Activated T-helper 2 cell treated with anti-CD3 and anti-CD28 coated beads, Interferon-gamma antibody, Interleukin-2, Interleukin-4, amounts not matched to agents 10 μg/mL and 5 μg/mL and 100 μg/mL, durations not matched to agents 14 hours and 24 hours and 36 hours (primary cell): ENCODE measurements around the gene LMO7. TPM values are rescaled to one million over a fixed set of nuclear protein-coding genes. Genes with fewer than 3 reads are reported as not detected.
"Not testable (repeated sequence)": the region's sequence is repeated elsewhere in the genome, so short reads cannot be mapped to it uniquely, and the experiment has no call there.

Source experiments
- DNase-seq: peaks from one replicate; pipeline ENCODE4 v3.0.0; 2021; ENCODE audit warnings: low spot score
- H3K27ac Mint-ChIP-seq: one replicate; pipeline ENCODE4 v1.8.0; 2021; ENCODE audit warnings: mixed read lengths
- H3K27me3 Mint-ChIP-seq: one replicate; pipeline ENCODE4 v1.8.0; 2021; ENCODE audit warnings: low read depth, mixed read lengths
- H3K36me3 Mint-ChIP-seq: one replicate; pipeline ENCODE4 v1.8.0; 2021; ENCODE audit warnings: low read depth, mixed read lengths
- H3K4me1 Mint-ChIP-seq: one replicate; pipeline ENCODE4 v1.8.0; 2021; ENCODE audit warnings: low read depth, mixed read lengths
- H3K4me3 Mint-ChIP-seq: one replicate; pipeline ENCODE4 v1.8.0; 2021; ENCODE audit warnings: low read depth, mild to moderate bottlenecking, moderate library complexity, mixed read lengths
- H3K9me3 Mint-ChIP-seq: one replicate; pipeline ENCODE4 v1.8.0; 2021; ENCODE audit warnings: mixed read lengths
- intact Hi-C: fragments of 100-400 bp; cut with micrococcal nuclease; formaldehyde crosslinking; loops from one replicate; pipeline ENCODE4 v1.15.1; 2023
- total RNA-seq: library from RNA; stranded (reverse); gene quantifications from 2 replicates; pipeline ENCODE4 v1.2.3, GENCODE V29; 2022

Gene LMO7
- total RNA-seq, 1 donor from 2014 or later: 6.9 TPM

DNA sequence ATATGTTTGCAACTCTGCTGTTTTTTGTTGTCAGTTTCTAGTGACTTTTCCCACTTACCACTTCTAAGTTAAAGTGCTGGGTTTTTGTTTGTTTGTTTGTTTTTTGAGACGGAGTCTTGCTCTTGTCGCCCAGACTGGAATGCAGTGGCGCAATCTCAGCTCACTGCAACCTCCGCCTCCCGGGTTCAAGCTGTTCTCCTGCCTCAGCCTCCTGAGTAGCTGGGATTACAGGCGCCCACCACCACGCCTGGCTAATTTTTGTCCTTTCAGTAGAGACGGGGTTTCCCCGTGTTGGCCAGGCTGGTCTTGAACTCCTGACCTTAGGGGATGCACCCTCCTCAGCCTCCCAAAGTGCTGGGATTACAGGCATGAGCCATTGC lies 157.0 kb downstream of the LMO7 start:
- H3K27ac Mint-ChIP-seq, intact Hi-C loops, H3K4me3 Mint-ChIP-seq, H3K9me3 Mint-ChIP-seq, H3K27me3 Mint-ChIP-seq, DNase-seq: not testable (repeated sequence)
- peaks cover 24% of the 10 kb centered on the region for H3K36me3 Mint-ChIP-seq
- H3K4me1 Mint-ChIP-seq: peaks cover 13% of the 10 kb centered on the region

DNA sequence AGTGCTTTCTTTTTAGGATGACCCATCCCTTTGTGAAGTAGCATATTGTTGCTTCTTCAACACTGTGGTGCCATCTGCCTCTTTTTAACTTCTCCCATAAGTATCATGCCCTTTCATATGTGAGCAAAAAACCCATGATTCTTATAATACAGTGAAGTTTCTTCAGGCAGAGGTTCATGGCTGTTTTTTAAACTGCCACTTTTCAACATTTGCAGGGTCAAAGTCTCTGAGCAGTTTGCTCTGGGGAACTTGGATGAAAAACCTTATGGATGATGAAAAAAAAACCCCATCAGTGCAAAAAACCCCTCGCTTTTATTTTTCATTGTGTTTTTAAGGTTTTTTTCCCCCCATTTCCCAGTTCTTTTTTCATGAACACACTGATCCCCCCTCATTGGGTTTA lies 158.5 kb downstream of the LMO7 start:
- intact Hi-C loops: no loop called here
- Mint-ChIP-seq H3K9me3 (peaks cover 5% of the 10 kb centered on the region), H3K4me3 (no peak overlapping the region), H3K27ac (no peak overlapping the region), H3K36me3 (peaks cover 26% of the 10 kb centered on the region), H3K4me1 (peaks cover 25% of the 10 kb centered on the region), H3K27me3 (no peaks in the 10 kb centered on the region)
- DNase-seq: no peak

DNA sequence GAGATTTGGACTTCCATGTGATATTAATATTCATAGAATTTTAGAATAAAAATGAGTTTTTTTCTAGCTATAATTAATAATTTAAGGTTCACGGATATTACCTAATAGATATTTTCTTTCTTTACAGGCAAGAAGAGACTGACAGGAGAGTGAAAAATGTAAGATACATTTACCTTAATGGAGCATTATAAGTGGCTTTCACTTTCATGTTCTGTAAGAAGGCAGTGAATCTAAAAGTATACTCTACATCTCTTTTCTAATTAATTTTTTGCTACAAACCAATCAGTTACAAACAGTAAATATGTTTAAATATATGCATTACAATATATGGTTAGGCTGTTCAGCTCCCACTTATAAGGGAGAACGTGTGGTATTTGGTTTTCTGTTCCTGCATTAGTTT lies 159.1 kb downstream of the LMO7 start:
- intact Hi-C loops: no loop called here
- no peak for DNase-seq

DNA sequence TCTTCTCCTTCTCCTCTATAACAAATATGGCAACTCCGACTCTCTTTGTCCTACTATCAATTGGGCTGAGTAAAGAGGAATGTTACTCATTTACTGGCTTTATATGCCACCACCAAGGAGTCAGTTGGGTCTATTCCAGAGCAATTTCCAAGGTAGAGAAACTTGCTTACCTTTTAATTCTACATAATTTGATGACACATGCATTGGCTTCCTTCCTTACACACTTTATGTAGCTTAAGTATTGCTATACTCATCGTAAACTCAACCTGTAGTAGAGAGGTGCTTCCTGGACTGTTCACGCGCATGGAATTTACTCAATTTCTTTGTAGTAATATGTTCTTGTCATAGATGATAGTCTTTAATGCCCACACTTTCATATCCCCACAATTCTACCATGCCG lies 160.7 kb downstream of the LMO7 start:
- no peak for DNase-seq
- intact Hi-C loops: no loop called here
- Mint-ChIP-seq H3K4me3 (no peak overlapping the region), H3K9me3 (peaks cover 5% of the 10 kb centered on the region), H3K4me1 (peaks cover 38% of the 10 kb centered on the region), H3K27me3 (no peaks in the 10 kb centered on the region), H3K27ac (no peak overlapping the region), H3K36me3 (peaks cover 29% of the 10 kb centered on the region)

More for the DNA sequence above, 159.1 kb downstream of the LMO7 start:
- H3K27ac Mint-ChIP-seq: no peak overlapping the region
- no peak overlapping the region for H3K4me3 Mint-ChIP-seq
- peaks cover 30% of the 10 kb centered on the region for H3K4me1 Mint-ChIP-seq
- peaks cover 29% of the 10 kb centered on the region for H3K36me3 Mint-ChIP-seq
- no peaks in the 10 kb centered on the region for H3K27me3 Mint-ChIP-seq
- H3K9me3 Mint-ChIP-seq: peaks cover 5% of the 10 kb centered on the region

DNA sequence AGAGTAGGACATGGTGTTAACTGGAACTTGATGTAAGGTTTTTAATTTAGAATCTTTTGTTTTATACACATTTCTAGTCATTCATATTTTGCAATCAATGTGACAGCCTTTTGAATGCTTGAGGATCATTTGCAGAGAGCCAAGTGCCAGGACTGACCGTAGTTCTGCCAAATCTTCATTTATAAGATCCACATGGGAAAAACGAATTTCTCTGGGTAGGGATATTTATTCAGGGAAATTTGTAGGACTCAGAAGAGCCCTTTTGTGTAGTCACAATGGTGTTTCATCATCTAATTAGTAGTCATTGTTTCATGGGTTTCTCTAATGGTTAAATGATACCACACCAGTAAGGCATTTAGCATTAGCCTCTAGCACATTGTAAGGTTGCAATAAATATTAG lies 161.1 kb downstream of the LMO7 start:
- intact Hi-C loops: no loop called here
- Mint-ChIP-seq H3K36me3 (peaks cover 29% of the 10 kb centered on the region), H3K4me3 (no peak overlapping the region), H3K27me3 (no peaks in the 10 kb centered on the region), H3K27ac (no peak overlapping the region), H3K4me1 (peaks cover 41% of the 10 kb centered on the region), H3K9me3 (peaks cover 5% of the 10 kb centered on the region)
- DNase-seq: no peak

DNA sequence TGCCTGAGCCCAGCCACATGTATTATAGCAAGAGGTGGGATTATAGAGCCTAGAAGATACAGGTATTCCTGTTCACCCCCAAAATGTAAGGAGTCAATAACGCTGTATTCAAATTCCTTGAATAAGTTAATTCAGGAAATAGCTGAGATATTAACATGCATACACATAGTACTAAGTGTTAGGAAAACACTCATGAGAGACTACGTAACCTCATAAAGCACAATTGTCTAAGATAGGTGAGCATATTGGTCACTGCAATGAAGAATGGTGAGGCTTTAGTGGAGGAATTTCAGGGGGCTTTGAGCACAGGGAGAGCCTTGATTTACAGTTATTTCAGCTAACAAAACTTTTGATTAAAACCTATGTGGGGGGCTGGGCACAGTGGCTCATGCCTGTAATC lies 161.6 kb downstream of the LMO7 start:
- intact Hi-C loops: loop anchor here (1.0 to 2.0 kb wide), 2 partner anchors 35 to 77 kb away; no protein-coding TSS in a partner anchor
- Mint-ChIP-seq H3K9me3 (peaks cover 5% of the 10 kb centered on the region), H3K4me1 (peaks cover 45% of the 10 kb centered on the region), H3K36me3 (peaks cover 29% of the 10 kb centered on the region), H3K27ac (peak overlapping the region; percentile 69), H3K27me3 (no peaks in the 10 kb centered on the region), H3K4me3 (no peak overlapping the region)
- DNase-seq: no peak

DNA sequence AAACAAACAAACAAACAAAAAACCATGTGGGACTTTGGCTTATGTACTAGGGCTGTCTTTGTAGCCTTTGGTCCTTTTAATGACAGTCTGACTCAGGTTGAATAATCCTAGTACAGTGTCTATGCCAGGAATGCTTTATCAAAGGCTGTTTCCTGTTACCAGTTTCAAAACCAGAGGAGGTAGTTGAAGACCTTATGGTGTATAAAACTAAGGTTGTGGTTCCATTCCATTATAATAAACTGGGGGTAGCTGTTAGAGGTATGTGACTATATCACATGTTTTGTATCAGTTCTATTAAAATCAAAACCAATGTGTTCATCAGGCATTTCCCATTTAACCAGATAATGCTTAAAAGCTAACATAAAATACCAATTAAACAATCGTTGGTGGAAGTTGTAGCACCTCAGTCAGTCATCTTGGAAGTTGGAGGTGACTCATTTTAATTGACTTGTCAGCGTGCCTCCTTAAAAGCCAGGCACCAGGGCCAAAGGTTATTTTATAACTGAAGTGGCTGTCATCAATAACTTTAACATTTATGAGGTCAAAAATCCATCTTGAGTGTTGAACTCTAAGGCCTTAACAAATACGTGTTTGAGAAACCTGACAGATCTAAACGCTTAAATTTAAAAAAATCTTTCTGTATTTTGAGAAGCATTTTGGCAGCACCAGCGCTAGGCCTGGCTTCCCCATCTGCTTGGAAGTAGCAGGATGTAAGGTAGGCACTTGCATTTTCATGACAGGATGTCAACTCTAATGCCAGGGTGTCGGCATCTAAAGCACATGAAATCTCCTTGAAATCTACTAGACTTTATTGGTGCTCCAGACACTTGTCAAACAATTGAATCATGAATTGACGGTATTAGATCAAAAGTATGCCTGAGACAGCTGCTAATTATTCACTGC lies 162.5 kb downstream of the LMO7 start:
- Mint-ChIP-seq H3K4me1 (peaks cover 54% of the 10 kb centered on the region), H3K27ac (peak overlapping the region; percentile 69), H3K9me3 (peaks cover 5% of the 10 kb centered on the region), H3K4me3 (no peak overlapping the region), H3K27me3 (no peaks in the 10 kb centered on the region), H3K36me3 (peaks cover 33% of the 10 kb centered on the region)
- intact Hi-C loops: loop anchor here (1.0 to 2.0 kb wide), 2 partner anchors 36 to 76 kb away; no protein-coding TSS in a partner anchor
- no peak for DNase-seq

DNA sequence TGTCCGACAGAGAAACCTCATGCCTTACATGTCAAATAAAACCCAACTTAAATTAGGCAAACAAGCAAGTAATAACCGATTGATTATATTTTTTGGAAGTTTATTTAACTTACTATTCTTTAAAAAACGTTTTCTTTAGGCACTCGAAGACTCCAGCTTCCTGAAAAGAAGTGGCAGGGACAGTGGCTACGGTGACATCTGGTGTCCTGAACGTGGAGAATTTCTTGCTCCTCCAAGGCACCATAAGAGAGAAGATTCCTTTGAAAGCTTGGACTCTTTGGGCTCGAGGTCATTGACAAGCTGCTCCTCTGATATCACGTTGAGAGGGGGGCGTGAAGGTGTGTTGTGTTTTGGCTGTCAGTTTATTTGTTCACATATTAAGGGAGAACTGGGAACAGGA lies 164.4 kb downstream of the LMO7 start:
- no peak overlapping the region for H3K27ac Mint-ChIP-seq
- intact Hi-C loops: loop anchor here (2.0 to 5.0 kb wide), 2 partner anchors 86 to 103 kb away; no protein-coding TSS in a partner anchor

DNA sequence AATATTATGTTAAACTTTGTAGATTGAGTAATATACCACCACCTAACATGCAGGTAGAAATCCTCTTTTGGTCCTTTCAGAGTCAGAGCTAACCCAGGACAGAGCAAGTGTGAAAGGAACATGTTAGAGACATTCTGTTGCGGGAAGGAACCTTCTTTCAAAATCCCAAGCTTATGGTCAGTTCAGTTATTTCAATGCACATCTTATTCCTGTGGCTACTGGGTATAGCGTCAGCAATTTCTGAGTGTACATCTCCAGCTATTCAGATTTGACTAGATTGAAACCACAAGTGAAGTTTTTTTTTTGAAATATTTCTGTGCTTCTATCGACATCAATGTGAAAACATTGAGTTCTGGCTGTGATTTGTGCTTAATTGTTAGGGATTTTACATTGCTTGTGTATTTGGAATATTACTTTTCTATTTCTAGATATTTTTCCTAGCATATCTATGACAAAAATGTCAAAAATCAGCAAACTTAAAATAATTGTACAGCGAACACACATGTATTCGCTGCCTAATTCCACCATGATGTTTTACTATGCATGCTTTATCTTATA lies 165.3 kb downstream of the LMO7 start:
- Mint-ChIP-seq H3K9me3 (no peaks in the 10 kb centered on the region), H3K27me3 (no peaks in the 10 kb centered on the region), H3K27ac (no peak overlapping the region), H3K4me1 (peaks cover 54% of the 10 kb centered on the region), H3K36me3 (peaks cover 23% of the 10 kb centered on the region), H3K4me3 (no peak overlapping the region)
- intact Hi-C loops: loop anchor here (2.0 to 5.0 kb wide), 2 partner anchors 87 to 104 kb away; no protein-coding TSS in a partner anchor
- no peak for DNase-seq

More for the DNA sequence above, 164.4 kb downstream of the LMO7 start:
- Mint-ChIP-seq H3K27me3 (no peaks in the 10 kb centered on the region), H3K4me3 (no peak overlapping the region), H3K4me1 (peaks cover 55% of the 10 kb centered on the region), H3K36me3 (peaks cover 26% of the 10 kb centered on the region), H3K9me3 (no peaks in the 10 kb centered on the region)
- DNase-seq: no peak

DNA sequence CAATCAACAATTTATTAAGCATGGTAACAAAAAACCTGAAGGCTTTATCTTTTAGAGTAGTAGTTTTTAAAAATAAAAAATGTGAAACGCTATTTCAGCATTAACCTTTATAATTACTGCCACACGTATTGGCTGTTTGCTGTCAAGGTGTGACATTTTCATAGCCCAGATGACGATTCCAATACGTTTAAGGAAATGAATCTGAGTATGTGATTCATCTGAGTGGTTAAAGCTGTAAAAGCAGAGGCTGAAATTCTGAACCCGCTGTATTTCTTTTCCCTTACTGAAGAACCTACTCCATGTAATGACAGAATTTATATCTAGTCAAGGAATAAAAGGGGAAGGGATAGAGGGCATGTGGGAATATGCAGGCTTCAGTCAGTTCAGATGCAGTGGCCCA lies 166.0 kb downstream of the LMO7 start:
- Mint-ChIP-seq H3K9me3 (no peaks in the 10 kb centered on the region), H3K27me3 (no peaks in the 10 kb centered on the region), H3K36me3 (peaks cover 16% of the 10 kb centered on the region)

DNA sequence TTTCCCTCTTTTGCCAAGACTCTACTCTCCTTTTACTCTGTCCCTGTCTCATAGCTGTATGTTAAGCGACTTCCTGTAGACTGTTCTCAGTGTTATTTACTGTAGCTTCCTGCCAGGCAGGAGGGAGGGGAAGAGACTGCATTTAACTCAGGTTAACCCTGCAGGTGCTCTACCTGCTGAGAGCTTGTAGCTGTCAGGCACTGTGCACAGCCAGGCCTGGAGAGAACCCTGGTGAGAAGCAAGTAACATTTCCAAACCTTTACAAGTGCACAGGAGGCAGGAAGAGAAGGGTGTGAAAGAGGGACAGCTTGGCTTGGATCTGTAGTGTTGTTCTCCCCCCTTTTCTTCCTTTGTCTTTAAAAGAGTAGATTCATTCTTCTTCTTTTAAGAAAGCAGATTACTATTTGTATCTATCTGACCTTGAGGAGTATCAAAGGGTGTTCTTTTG lies 167.1 kb downstream of the LMO7 start:
- H3K27ac Mint-ChIP-seq: no peak overlapping the region

More for the DNA sequence above, 166.0 kb downstream of the LMO7 start:
- Mint-ChIP-seq H3K4me3 (no peak overlapping the region), H3K27ac (no peak overlapping the region), H3K4me1 (peaks cover 54% of the 10 kb centered on the region)
- DNase-seq: no peak
- intact Hi-C loops: loop anchor here (5.0 kb wide), 1 partner anchor 105 kb away; no protein-coding TSS in a partner anchor

DNA sequence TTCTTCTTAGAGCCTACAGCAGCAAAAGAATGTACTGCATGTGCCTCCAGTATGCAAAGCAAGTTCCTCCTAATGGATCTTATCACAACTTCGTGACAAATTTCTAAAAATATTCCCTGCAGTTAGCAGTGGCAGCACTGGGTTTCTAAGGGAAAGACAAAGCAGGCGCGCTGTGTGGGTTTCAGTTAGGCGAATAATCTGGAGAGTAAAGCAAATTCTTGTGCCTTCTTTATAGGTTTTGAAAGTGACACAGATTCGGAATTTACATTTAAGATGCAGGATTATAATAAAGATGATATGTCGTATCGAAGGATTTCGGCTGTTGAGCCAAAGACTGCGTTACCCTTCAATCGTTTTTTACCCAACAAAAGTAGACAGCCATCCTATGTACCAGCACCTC lies 167.9 kb downstream of the LMO7 start:
- H3K27ac Mint-ChIP-seq: no peak overlapping the region
- DNase-seq: no peak
- H3K4me1 Mint-ChIP-seq: peaks cover 37% of the 10 kb centered on the region
- no peak overlapping the region for H3K4me3 Mint-ChIP-seq
- H3K36me3 Mint-ChIP-seq: peaks cover 11% of the 10 kb centered on the region
- intact Hi-C loops: loop anchor here (5.0 kb wide), 1 partner anchor 107 kb away; no protein-coding TSS in a partner anchor
- H3K9me3 Mint-ChIP-seq: no peaks in the 10 kb centered on the region
- H3K27me3 Mint-ChIP-seq: no peaks in the 10 kb centered on the region

More for the DNA sequence above, 167.1 kb downstream of the LMO7 start:
- peaks cover 13% of the 10 kb centered on the region for H3K36me3 Mint-ChIP-seq
- no peaks in the 10 kb centered on the region for H3K9me3 Mint-ChIP-seq
- no peak overlapping the region for H3K4me3 Mint-ChIP-seq
- intact Hi-C loops: loop anchor here (5.0 kb wide), 1 partner anchor 106 kb away; no protein-coding TSS in a partner anchor
- no peak for DNase-seq
- H3K27me3 Mint-ChIP-seq: no peaks in the 10 kb centered on the region
- H3K4me1 Mint-ChIP-seq: peaks cover 46% of the 10 kb centered on the region

DNA sequence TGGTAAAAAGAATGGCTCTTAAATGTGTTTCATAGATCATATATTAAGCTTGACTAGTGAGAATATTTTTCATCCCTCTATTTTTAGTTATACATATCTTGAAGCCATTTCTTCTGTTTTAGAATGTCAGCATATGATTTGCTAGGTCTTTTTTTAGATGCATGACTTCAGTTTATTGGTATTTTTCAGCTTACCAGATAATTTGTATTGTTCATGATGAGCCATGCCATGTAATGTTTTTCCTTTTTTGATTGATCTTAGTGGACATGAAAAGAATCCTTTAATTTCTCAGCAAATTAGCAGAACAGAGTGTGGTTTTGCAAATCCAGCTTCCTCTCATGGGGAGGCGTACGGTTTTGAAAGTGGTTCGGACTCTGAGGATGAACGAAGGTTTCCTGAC lies 168.5 kb downstream of the LMO7 start:
- Mint-ChIP-seq H3K27ac (no peak overlapping the region), H3K27me3 (no peaks in the 10 kb centered on the region), H3K4me3 (no peak overlapping the region), H3K36me3 (peaks cover 11% of the 10 kb centered on the region), H3K4me1 (peaks cover 34% of the 10 kb centered on the region), H3K9me3 (no peaks in the 10 kb centered on the region)
- intact Hi-C loops: loop anchor here (5.0 kb wide), 1 partner anchor 107 kb away; no protein-coding TSS in a partner anchor
- DNase-seq: no peak
